Measurements from ENCODE around the gene SPAG8. TPM values are rescaled to one million over a fixed set of nuclear protein-coding genes. Genes with fewer than 3 reads are reported as not detected.

Gene SPAG8
- total RNA-seq, 1 experiment from 2014 or later: 0.90 TPM

- no peaks in the 10 kb centered on the region for H3K27me3 ChIP-seq (ENCODE audit: control insufficient read depth, insufficient read depth, low read length)
- in situ Hi-C loops (cut with HindIII; ENCODE audit: low pct_unique_long_range_greater_than_20kb, low sequenced_read_pairs) (no loop called here), intact Hi-C loops (cut with micrococcal nuclease; ENCODE audit: unreplicated experiment) (no loop called here)
- H3K9me3 ChIP-seq (ENCODE audit: control insufficient read depth, insufficient read depth, low read depth, low read length): no peaks in the 10 kb centered on the region
- TF ChIP-seq CTCF (IDR thresholded peaks at IDR 0.05): no peak
- TF ChIP-seq, protein P1, sequence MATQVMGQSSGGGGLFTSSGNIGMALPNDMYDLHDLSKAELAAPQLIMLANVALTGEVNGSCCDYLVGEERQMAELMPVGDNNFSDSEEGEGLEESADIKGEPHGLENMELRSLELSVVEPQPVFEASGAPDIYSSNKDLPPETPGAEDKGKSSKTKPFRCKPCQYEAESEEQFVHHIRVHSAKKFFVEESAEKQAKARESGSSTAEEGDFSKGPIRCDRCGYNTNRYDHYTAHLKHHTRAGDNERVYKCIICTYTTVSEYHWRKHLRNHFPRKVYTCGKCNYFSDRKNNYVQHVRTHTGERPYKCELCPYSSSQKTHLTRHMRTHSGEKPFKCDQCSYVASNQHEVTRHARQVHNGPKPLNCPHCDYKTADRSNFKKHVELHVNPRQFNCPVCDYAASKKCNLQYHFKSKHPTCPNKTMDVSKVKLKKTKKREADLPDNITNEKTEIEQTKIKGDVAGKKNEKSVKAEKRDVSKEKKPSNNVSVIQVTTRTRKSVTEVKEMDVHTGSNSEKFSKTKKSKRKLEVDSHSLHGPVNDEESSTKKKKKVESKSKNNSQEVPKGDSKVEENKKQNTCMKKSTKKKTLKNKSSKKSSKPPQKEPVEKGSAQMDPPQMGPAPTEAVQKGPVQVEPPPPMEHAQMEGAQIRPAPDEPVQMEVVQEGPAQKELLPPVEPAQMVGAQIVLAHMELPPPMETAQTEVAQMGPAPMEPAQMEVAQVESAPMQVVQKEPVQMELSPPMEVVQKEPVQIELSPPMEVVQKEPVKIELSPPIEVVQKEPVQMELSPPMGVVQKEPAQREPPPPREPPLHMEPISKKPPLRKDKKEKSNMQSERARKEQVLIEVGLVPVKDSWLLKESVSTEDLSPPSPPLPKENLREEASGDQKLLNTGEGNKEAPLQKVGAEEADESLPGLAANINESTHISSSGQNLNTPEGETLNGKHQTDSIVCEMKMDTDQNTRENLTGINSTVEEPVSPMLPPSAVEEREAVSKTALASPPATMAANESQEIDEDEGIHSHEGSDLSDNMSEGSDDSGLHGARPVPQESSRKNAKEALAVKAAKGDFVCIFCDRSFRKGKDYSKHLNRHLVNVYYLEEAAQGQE (IDR thresholded peaks at IDR 0.05; ENCODE audit: insufficient read depth in 1 of 2, low read depth in 2 of 2, low read length in 1 of 2): no peak
- no peak for TF ChIP-seq POLR2AphosphoS5 (IDR thresholded peaks at IDR 0.05; ENCODE audit: low read depth, low read length)
- TF ChIP-seq SIN3A (IDR thresholded peaks at IDR 0.05; ENCODE audit: borderline replicate concordance, insufficient read depth, low read depth, low read length): no peak
- CTCF ChIA-PET: interaction anchor here (0.8 kb wide), 1 partner anchor 14 kb away, joined by 3 read pairs; no protein-coding TSS in a partner anchor
- POLR2A ChIA-PET: no interaction called here
- DNase-seq (ENCODE audit: low read depth, low spot score) (no peak), ATAC-seq (no peak)
- no peak overlapping the region for H3K4me3 ChIP-seq (ENCODE audit: low read depth in 2 of 2, low read length in 2 of 2)
- BruUV-seq (replicated peaks): no TSS peak
- no peaks in the 10 kb centered on the region for H3K36me3 ChIP-seq (ENCODE audit: control insufficient read depth, insufficient read depth, low read length)
- H3K4me1 ChIP-seq (ENCODE audit: control insufficient read depth, insufficient read depth, low read length): peaks cover 8% of the 10 kb centered on the region
- H3K27ac ChIP-seq (ENCODE audit: low read length): no peak overlapping the region
Observed at GRCh38 chr9:35771075-35771433, 41.0 kb downstream of the SPAG8 start.

GRCh38 chr9:35769763-35770162 is 42.3 kb downstream of the SPAG8 start:
- intact Hi-C loops (cut with micrococcal nuclease; ENCODE audit: unreplicated experiment): no loop called here
- Histone ChIP-seq H3K27me3 (ENCODE audit: control insufficient read depth, insufficient read depth, low read length) (no peaks in the 10 kb centered on the region), H3K4me3 (ENCODE audit: low read depth in 2 of 2, low read length in 2 of 2) (no peak overlapping the region), H3K4me1 (ENCODE audit: control insufficient read depth, insufficient read depth, low read length) (peaks cover 8% of the 10 kb centered on the region), H3K36me3 (ENCODE audit: control insufficient read depth, insufficient read depth, low read length) (no peaks in the 10 kb centered on the region), H3K27ac (ENCODE audit: low read length) (no peak overlapping the region), H3K9me3 (ENCODE audit: control insufficient read depth, insufficient read depth, low read depth, low read length) (no peaks in the 10 kb centered on the region)
- in situ Hi-C loops (cut with HindIII; ENCODE audit: low pct_unique_long_range_greater_than_20kb, low sequenced_read_pairs): no loop called here
- no peak for TF ChIP-seq TCF7L2 (IDR thresholded peaks at IDR 0.05; ENCODE audit: low read depth, low read length)
- no peak for TF ChIP-seq CTCF (IDR thresholded peaks at IDR 0.05)
- TF ChIP-seq, protein P1 (IDR thresholded peaks at IDR 0.05; ENCODE audit: insufficient read depth in 1 of 2, low read depth in 2 of 2, low read length in 1 of 2): no peak
- no peak for TF ChIP-seq SIN3A (IDR thresholded peaks at IDR 0.05; ENCODE audit: borderline replicate concordance, insufficient read depth, low read depth, low read length)
- TF ChIP-seq POLR2AphosphoS5 (IDR thresholded peaks at IDR 0.05; ENCODE audit: low read depth, low read length): no peak
- no peak for ATAC-seq
- no TSS peak for BruUV-seq (replicated peaks)
- ChIA-PET CTCF (no interaction called here), POLR2A (no interaction called here)
- DNase-seq (ENCODE audit: low read depth, low spot score): no peak

All from Panc1 (cell line).